HG02970 (cell line): Measurements from ENCODE around the gene MPPED2.

Experiments
- ATAC-seq: cut with Tn5 transposase; IDR thresholded peaks from one replicate; pipeline ENCODE4 v1.9.1; 2021; ENCODE audit warnings: mild to moderate bottlenecking, moderate library complexity, moderate number of reproducible peaks; ENCODE audit not compliant: unreplicated experiment, low FRiP score

Gene MPPED2

GRCh38 chr11:30458541-30458940 is 127.6 kb downstream of the MPPED2 start:
- no peak for ATAC-seq

GRCh38 chr11:30457087-30457486 is 129.1 kb downstream of the MPPED2 start:
- ATAC-seq = no peak

GRCh38 chr11:30455025-30455424 is 131.1 kb downstream of the MPPED2 start:
- no peak for ATAC-seq

GRCh38 chr11:30454541-30454940 is 131.6 kb downstream of the MPPED2 start:
- ATAC-seq = no peak

- no peak for ATAC-seq
Observed at GRCh38 chr11:30454111-30454510, 132.0 kb downstream of the MPPED2 start.

GRCh38 chr11:30453705-30454104 is 132.4 kb downstream of the MPPED2 start:
- ATAC-seq = no peak

GRCh38 chr11:30452842-30453241 is 133.3 kb downstream of the MPPED2 start:
- no peak for ATAC-seq

GRCh38 chr11:30452114-30452513 is 134.0 kb downstream of the MPPED2 start:
- ATAC-seq = no peak

GRCh38 chr11:30451626-30452025 is 134.5 kb downstream of the MPPED2 start:
- ATAC-seq = no peak

GRCh38 chr11:30451167-30451566 is 135.0 kb downstream of the MPPED2 start:
- no peak for ATAC-seq

GRCh38 chr11:30447058-30447640 is 139.0 kb downstream of the MPPED2 start:
- ATAC-seq = no peak

GRCh38 chr11:30446520-30446919 is 139.6 kb downstream of the MPPED2 start:
- ATAC-seq = no peak

GRCh38 chr11:30445056-30445455 is 141.1 kb downstream of the MPPED2 start:
- ATAC-seq = no peak

- ATAC-seq = no peak
Observed at GRCh38 chr11:30440510-30440909, 145.6 kb downstream of the MPPED2 start.

GRCh38 chr11:30436801-30437200 is 149.4 kb downstream of the MPPED2 start:
- ATAC-seq = no peak

- no peak for ATAC-seq
Observed at GRCh38 chr11:30435488-30435887, 150.7 kb downstream of the MPPED2 start.

- ATAC-seq = no peak
Observed at GRCh38 chr11:30434901-30435300, 151.3 kb downstream of the MPPED2 start.

- ATAC-seq = no peak
Observed at GRCh38 chr11:30433831-30434230, 152.3 kb downstream of the MPPED2 start.

- ATAC-seq = no peak
Observed at GRCh38 chr11:30432716-30433115, 153.4 kb downstream of the MPPED2 start.

GRCh38 chr11:30432178-30432577 is 154.0 kb downstream of the MPPED2 start:
- ATAC-seq = no peak

GRCh38 chr11:30431127-30431814 is 154.9 kb downstream of the MPPED2 start:
- ATAC-seq = no peak

- no peak for ATAC-seq
Observed at GRCh38 chr11:30429550-30429949, 156.6 kb downstream of the MPPED2 start.
